Epithelial cell of esophagus (primary cell): ENCODE data around the gene COL10A1.

Source experiments
- DNase-seq: peaks from one replicate; pipeline ENCODE4 v3.0.0; 2010; ENCODE audit warnings: low read depth
- H3K4me3 ChIP-seq: 2 replicates; pipeline ENCODE4 v1.5.1; 2011; ENCODE audit warnings: mild to moderate bottlenecking, low read length, control low read depth
- CTCF ChIP-seq: IDR thresholded peaks from 2 replicates; pipeline ENCODE4 v1.5.1; 2011; ENCODE audit warnings: low read depth, mild to moderate bottlenecking, low read length, control low read depth, inconsistent platforms; ENCODE audit not compliant: insufficient read depth; ENCODE audit errors: missing control alignments

COL10A1 gene

GRCh38 chr6:116152620-116153019 is 26.7 kb upstream of the COL10A1 start:
- DNase-seq = no peak
- no peak overlapping the region for H3K4me3 ChIP-seq
- TF ChIP-seq CTCF = no peak

GRCh38 chr6:116145803-116146675 is 20.1 kb upstream of the COL10A1 start:
- TF ChIP-seq CTCF = no peak
- no peak for DNase-seq
- no peak overlapping the region for H3K4me3 ChIP-seq

GRCh38 chr6:116144605-116145004 is 18.7 kb upstream of the COL10A1 start:
- DNase-seq = peak; percentile 50
- TF ChIP-seq CTCF = no peak
- no peak overlapping the region for H3K4me3 ChIP-seq

GRCh38 chr6:116139917-116140316 is 14.0 kb upstream of the COL10A1 start:
- DNase-seq = peak; percentile 28
- TF ChIP-seq CTCF = peak; percentile 23
- no peak overlapping the region for H3K4me3 ChIP-seq

- no peak for DNase-seq
- TF ChIP-seq CTCF = no peak
- H3K4me3 ChIP-seq = no peak overlapping the region
Observed at GRCh38 chr6:116136933-116137340, 11.0 kb upstream of the COL10A1 start.

- no peak overlapping the region for H3K4me3 ChIP-seq
- no peak for TF ChIP-seq CTCF
- DNase-seq = no peak
Observed at GRCh38 chr6:116136373-116136772, 10.4 kb upstream of the COL10A1 start.

GRCh38 chr6:116133453-116133852 is 7.5 kb upstream of the COL10A1 start:
- DNase-seq = no peak
- H3K4me3 ChIP-seq = no peak overlapping the region
- TF ChIP-seq CTCF = no peak
